Esophagus squamous epithelium (tissue), 4 donors: ENCODE results near the gene DNALI1.

ENCODE experiments used
- CTCF ChIP-seq, 6 experiments: fragments of 450-650 bp in 4 of 6; fragments of 200-600 bp in 2 of 6; sonication (generic) in 2 of 6; IDR thresholded peaks; one replicate each; pipeline ENCODE4 v1.5.1; 2016 to 2019; ENCODE audit warnings: antibody characterized with exemption in 6 of 6, mild to moderate bottlenecking in 4 of 6, moderate library complexity in 4 of 6
- POLR2A ChIP-seq, 4 donors: fragments of 450-650 bp; IDR thresholded peaks; one replicate each; pipeline ENCODE4 v1.6.1; 2017; ENCODE audit warnings: antibody characterized with exemption in 4 of 4, mild to moderate bottlenecking in 4 of 4, moderate library complexity in 3 of 4

- TF ChIP-seq CTCF (IDR thresholded peaks at IDR 0.05) (no peak), POLR2A (IDR thresholded peaks at IDR 0.05) (no peak)
These were observed 37.1 kb upstream of the DNALI1 start for GRCh38 chr1:37519613-37520012.
